K562 (cell line): ENCODE measurements around the gene GRIA3. TPM values are rescaled to one million over a fixed set of nuclear protein-coding genes. Genes with fewer than 3 reads are reported as not detected.

ENCODE experiments used
- ATAC-seq: fragments of 200-7000 bp; cut with Tn5 transposase; 3 replicates; pipeline ENCODE4 v1.9.1; 2020; ENCODE audit warnings: moderate library complexity
- BruUV-seq: library from RNA; stranded (reverse); fragments of 400-500 nt; replicated peaks from 2 replicates; lab custom pipeline; 2021; lab: Mats Ljungman, UMichigan
- CTCF ChIA-PET: fragments of 300-600 bp; formaldehyde crosslinking; extraction: SDS; loops from one replicate; lab custom pipeline; 2021; ENCODE audit warnings: low intra/inter-chr PET ratio; lab: Yijun Ruan, JAX
- POLR2A ChIA-PET: fragments of 300-600, 350-650 bp; sonication (Branson Sonifier 250); formaldehyde crosslinking; extraction: SDS; loops from one replicate; lab custom pipeline; 2021; ENCODE audit warnings: antibody characterized with exemption, inconsistent platforms; lab: Yijun Ruan, JAX
- DNase-seq, 4 experiments: peaks; one replicate each; pipeline versions ENCODE4 v3.0.0 to v3.0.0-alpha.2; 2011 to 2018; ENCODE audit warnings: low spot score in 3 of 4, mixed read lengths in 3 of 4; ENCODE audit errors: extremely low read depth in 1 of 4
- FAIRE-seq: peaks from 2 replicates; lab custom pipeline; 2011; peaks lifted over from hg19 to GRCh38; lab: Jason Lieb, UNC
- H2AFZ ChIP-seq: 2 replicates; pipeline ENCODE4 v1.6.0; 2011; ENCODE audit warnings: low read depth, low read length, control low read depth, inconsistent platforms
- H3K27ac ChIP-seq: fragments of 200-600 bp; 3 replicates; pipeline ENCODE4 v1.8.0; 2011; ENCODE audit warnings: low read depth, mild to moderate bottlenecking, control low read depth, inconsistent platforms, low read length, moderate library complexity, mixed read lengths; ENCODE audit errors: extremely low read depth
- H3K27me3 ChIP-seq, 2 experiments: fragments of 300-600 bp in 1 of 2; 2 replicates in 1 of 2; 3 replicates in 1 of 2; pipeline versions ENCODE4 v1.6.0 to v1.8.0; 2011; ENCODE audit warnings: inconsistent platforms in 2 of 2, low read length in 2 of 2, mild to moderate bottlenecking in 1 of 2, mixed read lengths in 1 of 2, moderate library complexity in 1 of 2; ENCODE audit not compliant: control insufficient read depth in 2 of 2, insufficient read depth in 2 of 2
- H3K36me3 ChIP-seq: fragments of 300-600 bp; 3 replicates; pipeline ENCODE4 v1.8.0; 2011; ENCODE audit warnings: mild to moderate bottlenecking, low read length, inconsistent platforms; ENCODE audit not compliant: control insufficient read depth, insufficient read depth
- H3K4me1 ChIP-seq, 2 experiments: fragments of 200-600 bp in 1 of 2; replicated peaks in 1 of 2; 2 replicates in 1 of 2; 3 replicates in 1 of 2; pipeline versions ENCODE4 v1.5.1 to v1.8.0; 2011; ENCODE audit warnings: inconsistent platforms in 2 of 2, low read length in 2 of 2, mild to moderate bottlenecking in 1 of 2, mixed read lengths in 1 of 2, moderate library complexity in 1 of 2; ENCODE audit not compliant: control insufficient read depth in 2 of 2, insufficient read depth in 2 of 2
- H3K4me2 ChIP-seq: 2 replicates; pipeline ENCODE4 v1.6.1; 2011; ENCODE audit warnings: low read length, control low read depth, inconsistent platforms, mixed read lengths; ENCODE audit not compliant: insufficient read depth
- H3K4me3 ChIP-seq: fragments of 200-600 bp; sonication (generic), shearing (Covaris generic); 2 replicates; pipeline ENCODE4 v1.5.1; 2016; ENCODE audit warnings: control low read depth, inconsistent platforms
- H3K79me2 ChIP-seq: fragments of 200-600 bp; 3 replicates; pipeline ENCODE4 v1.8.0; 2011; ENCODE audit warnings: low read length, inconsistent platforms; ENCODE audit not compliant: control insufficient read depth, insufficient read depth
- H3K9ac ChIP-seq, 2 experiments: 2 replicates each; pipeline versions ENCODE4 v1.6.0 to v1.6.1; 2011; ENCODE audit warnings: low read depth in 2 of 2, low read length in 2 of 2, control low read depth in 1 of 2, inconsistent platforms in 1 of 2, mild to moderate bottlenecking in 1 of 2, mixed read lengths in 1 of 2; ENCODE audit not compliant: insufficient read depth in 1 of 2
- H3K9me1 ChIP-seq: one replicate; pipeline ENCODE4 v1.6.0; 2011; ENCODE audit warnings: inconsistent platforms, mild to moderate bottlenecking, low read length, moderate library complexity; ENCODE audit not compliant: control insufficient read depth, insufficient read depth
- H3K9me3 ChIP-seq: replicated peaks from 2 replicates; pipeline ENCODE4 v1.5.1; 2011; ENCODE audit warnings: low read depth, low read length, inconsistent platforms; ENCODE audit not compliant: control insufficient read depth, insufficient read depth
- H4K20me1 ChIP-seq: replicated peaks from 2 replicates; pipeline ENCODE4 v1.6.1; 2011; ENCODE audit warnings: low read length, inconsistent platforms, mixed read lengths; ENCODE audit not compliant: control insufficient read depth, insufficient read depth
- ARID2 ChIP-seq: fragments of 450-650 bp; IDR thresholded peaks from 2 replicates; pipeline ENCODE4 v1.6.1; 2017; ENCODE audit warnings: antibody characterized with exemption, mild to moderate bottlenecking
- ETS1 ChIP-seq: conservative IDR thresholded peaks from 2 replicates; pipeline ENCODE4 v1.6.1; 2011; ENCODE audit warnings: low read depth, mild to moderate bottlenecking, low read length; ENCODE audit not compliant: control insufficient read depth
- ETS2 ChIP-seq: IDR thresholded peaks from 2 replicates; pipeline ENCODE4 v1.6.1; 2016; ENCODE audit warnings: borderline replicate concordance, missing genetic modification characterization, mild to moderate bottlenecking, moderate library complexity, missing compliant biosample characterization; ENCODE audit not compliant: poor library complexity, severe bottlenecking
- FOXM1 ChIP-seq, 2 experiments: fragments of 450-650 bp in 1 of 2; sonication (generic) in 1 of 2; formaldehyde crosslinking in 1 of 2; IDR thresholded peaks; 2 replicates each; pipeline versions ENCODE4 v1.6.1 to v1.9.0; 2017 to 2022; ENCODE audit warnings: low read depth in 2 of 2, mild to moderate bottlenecking in 2 of 2, missing genetic modification reagents in 1 of 2, moderate library complexity in 1 of 2
- GTF2B ChIP-seq: IDR thresholded peaks from 2 replicates; pipeline ENCODE4 v1.6.1; 2011; ENCODE audit not compliant: insufficient read length; ENCODE audit errors: extremely low read depth
- HDGF ChIP-seq: fragments of 450-650 bp; IDR thresholded peaks from 2 replicates; pipeline ENCODE4 v1.6.1; 2016
- HIVEP1 ChIP-seq: fragments of 250-450 bp; sonication (Bioruptor Pico); IDR thresholded peaks from 2 replicates; pipeline ENCODE4 v1.4.0; 2020; ENCODE audit warnings: mild to moderate bottlenecking
- RBM25 ChIP-seq: fragments of 200-400 bp; formaldehyde crosslinking; IDR thresholded peaks from 2 replicates; pipeline ENCODE4 v1.6.1; 2018; ENCODE audit warnings: low read length, low read depth, moderate library complexity; ENCODE audit not compliant: severe bottlenecking
- SMAD3 ChIP-seq: fragments of 450-650 bp; formaldehyde crosslinking; conservative IDR thresholded peaks from 2 replicates; pipeline ENCODE4 v1.4.0; 2020; ENCODE audit warnings: mild to moderate bottlenecking
- TCF3 ChIP-seq: sonication (generic); formaldehyde crosslinking; IDR thresholded peaks from 2 replicates; pipeline ENCODE4 v1.4.0; 2020; ENCODE audit warnings: mild to moderate bottlenecking, missing genetic modification reagents
- ZC3H11A ChIP-seq: IDR thresholded peaks from 2 replicates; pipeline ENCODE4 v1.6.1; 2012; ENCODE audit warnings: low read depth, low read length, improper control_type of control experiment
- ZNF311 ChIP-seq: fragments of 250-450 bp; sonication (Bioruptor Pico); IDR thresholded peaks from 2 replicates; pipeline ENCODE4 v1.4.0; 2020; ENCODE audit warnings: mild to moderate bottlenecking, moderate library complexity
- WGBS: fragments of 100-300 bp; shearing (Covaris generic); methylation state at CpG from one replicate; pipeline ENCODE4 v1.1.6; 2016; ENCODE audit warnings: low coverage, mixed read lengths; ENCODE audit not compliant: insufficient coverage; ENCODE audit errors: missing lambda C conversion rate; 5-methylcytosine and 5-hydroxymethylcytosine counted together
- in situ Hi-C: fragments of 300-500 bp; cut with MboI; formaldehyde crosslinking; loops from 4 replicates; pipeline ENCODE4 v1.15.0; 2018; ENCODE audit warnings: inconsistent platforms, mixed read lengths
- intact Hi-C: fragments of 100-400 bp; cut with micrococcal nuclease; formaldehyde crosslinking; loops from 2 replicates; pipeline ENCODE4 v1.14.2; 2022
- polyA plus RNA-seq, 8 experiments: library from polyadenylated mRNA; depleted of rRNA in 4 of 8; stranded (reverse) in 5 of 8; unstranded in 3 of 8; fragments of >200 nt; fragmentation: Nextera tagmentation in 2 of 8; fragmentation: Illumina TruSeq in 1 of 8; extraction: Ambion mirVana in 2 of 8; extraction: Trizol in 1 of 8; gene quantifications; 2 replicates each; pipeline versions ENCODE4 v1.2.1 to v1.2.3, GENCODE V29; 2011 to 2014; ENCODE audit warnings: inconsistent platforms in 1 of 8, missing spikeins in 1 of 8
- total RNA-seq, 7 experiments: library from RNA; depleted of rRNA in 6 of 7; stranded (reverse); fragments of >200 nt in 6 of 7; fragmentation: Illumina TruSeq in 2 of 7; extraction: Trizol in 2 of 7; gene quantifications; 2 replicates each; pipeline versions ENCODE4 v1.2.1 to v1.2.3, GENCODE V29; 2011 to 2021; ENCODE audit warnings: low replicate concordance in 1 of 7
- TF ChIP-seq, protein P1 (sequence below), 2 experiments: fragments of 250-450 bp in 1 of 2; fragments of 450-650 bp in 1 of 2; sonication (Bioruptor Pico) in 1 of 2; IDR thresholded peaks; 2 replicates each; pipeline versions ENCODE4 v1.6.1 to v1.8.0; 2016 to 2021; ENCODE audit warnings: mild to moderate bottlenecking in 2 of 2, moderate library complexity in 2 of 2, missing compliant biosample characterization in 1 of 2, missing genetic modification characterization in 1 of 2
- TF ChIP-seq, protein P2 (sequence below): sonication (generic); formaldehyde crosslinking; IDR thresholded peaks from 2 replicates; pipeline ENCODE4 v1.8.0; 2022; ENCODE audit warnings: missing genetic modification reagents, mild to moderate bottlenecking, borderline replicate concordance

GRIA3 gene
- total and polyA plus RNA-seq, 9 of the 15 experiments (the other 6 are each of a cell fraction or from before 2014, with no cell fraction given): 0.10 TPM; not detected in 8

- H3K4me2 ChIP-seq: no peak overlapping the region
- no peaks in the 10 kb centered on the region for H3K79me2 ChIP-seq
- no peaks in the 10 kb centered on the region for H3K4me1 ChIP-seq
- H3K27ac ChIP-seq: no peak overlapping the region
- 0% methylated on average over 3 of the region's 3 CpGs for WGBS
- H4K20me1 ChIP-seq: no peaks in the 10 kb centered on the region
- no peak for ATAC-seq
- H2AFZ ChIP-seq: no peak overlapping the region
- H3K9ac ChIP-seq: no peak overlapping the region
- no peaks in the 10 kb centered on the region for H3K27me3 ChIP-seq
- H3K9me3 ChIP-seq: no peaks in the 10 kb centered on the region
- no peak overlapping the region for H3K4me3 ChIP-seq
- in situ Hi-C loops (no loop called here), intact Hi-C loops (no loop called here)
- no peak for DNase-seq
- ChIA-PET POLR2A (no interaction called here), CTCF (no interaction called here)
- TF ChIP-seq ZC3H11A (no peak), ARID2 (no peak), GTF2B (no peak), FOXM1 (IDR thresholded peaks at IDR 0.05; ENCODE audit: low read depth) (no peak), FOXM1 (CRISPR knock-in tag; IDR thresholded peaks at IDR 0.05; ENCODE audit: low read depth) (no peak), ETS1 (no peak), HIVEP1 (no peak), TCF3 (no peak), RBM25 (no peak), ETS2 (tag) (no peak), SMAD3 (CRISPR knock-in tag) (no peak), HDGF (no peak), ZNF311 (CRISPR knock-in tag) (no peak)
- TF ChIP-seq, protein P1, sequence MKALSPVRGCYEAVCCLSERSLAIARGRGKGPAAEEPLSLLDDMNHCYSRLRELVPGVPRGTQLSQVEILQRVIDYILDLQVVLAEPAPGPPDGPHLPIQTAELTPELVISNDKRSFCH (CRISPR knock-in tag; IDR thresholded peaks at IDR 0.05): no peak
- TF ChIP-seq, protein P1 (tag; IDR thresholded peaks at IDR 0.05): no peak
- TF ChIP-seq, protein P2, sequence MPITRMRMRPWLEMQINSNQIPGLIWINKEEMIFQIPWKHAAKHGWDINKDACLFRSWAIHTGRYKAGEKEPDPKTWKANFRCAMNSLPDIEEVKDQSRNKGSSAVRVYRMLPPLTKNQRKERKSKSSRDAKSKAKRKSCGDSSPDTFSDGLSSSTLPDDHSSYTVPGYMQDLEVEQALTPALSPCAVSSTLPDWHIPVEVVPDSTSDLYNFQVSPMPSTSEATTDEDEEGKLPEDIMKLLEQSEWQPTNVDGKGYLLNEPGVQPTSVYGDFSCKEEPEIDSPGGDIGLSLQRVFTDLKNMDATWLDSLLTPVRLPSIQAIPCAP (CRISPR knock-in tag): no peak
- BruUV-seq: no TSS peak
- H3K36me3 ChIP-seq: no peaks in the 10 kb centered on the region
- no peaks in the 10 kb centered on the region for H3K9me1 ChIP-seq
- no peak for FAIRE-seq
Measured at GRCh38 chrX:123405231-123405630, 221.2 kb downstream of the GRIA3 start.
